Hepatocyte (in vitro differentiated cells): Measurements from ENCODE around the gene PALLD.

Source experiments
- CTCF ChIP-seq: fragments of 200-600 bp; sonication (generic); IDR thresholded peaks from 2 replicates; pipeline ENCODE4 v1.5.1; 2016; ENCODE audit warnings: antibody characterized with exemption, mild to moderate bottlenecking; ENCODE audit not compliant: poor library complexity
- EZH2 ChIP-seq: fragments of 200-600 bp; sonication (generic); IDR thresholded peaks from 2 replicates; pipeline ENCODE4 v1.6.1; 2016; ENCODE audit warnings: antibody characterized with exemption, mild to moderate bottlenecking, borderline replicate concordance

GRCh38 chr4:168743131-168743530 lies 246.3 kb downstream of the PALLD start:
- TF ChIP-seq CTCF (no peak), EZH2 (no peak)
